ENCODE data around the gene OBP2B. TPM values are rescaled to one million over a fixed set of nuclear protein-coding genes. Genes with fewer than 3 reads are reported as not detected.

Gene OBP2B
- total and polyA plus RNA-seq, 2 experiments from 2014 or later: not detected

GRCh38 chr9:133199648-133200321 is 9.3 kb downstream of the OBP2B start:
- DNase-seq (ENCODE audit: low spot score) (peak; percentile 80), ATAC-seq (peak; percentile 97)
- H3K27me3 Mint-ChIP-seq (ENCODE audit: insufficient read depth, low read depth, poor library complexity): peaks cover 21% of the 10 kb centered on the region
- H3K27ac Mint-ChIP-seq: no peak overlapping the region
- no peaks in the 10 kb centered on the region for H3K36me3 Mint-ChIP-seq (ENCODE audit: low read depth)
- TF ChIP-seq, protein P1, sequence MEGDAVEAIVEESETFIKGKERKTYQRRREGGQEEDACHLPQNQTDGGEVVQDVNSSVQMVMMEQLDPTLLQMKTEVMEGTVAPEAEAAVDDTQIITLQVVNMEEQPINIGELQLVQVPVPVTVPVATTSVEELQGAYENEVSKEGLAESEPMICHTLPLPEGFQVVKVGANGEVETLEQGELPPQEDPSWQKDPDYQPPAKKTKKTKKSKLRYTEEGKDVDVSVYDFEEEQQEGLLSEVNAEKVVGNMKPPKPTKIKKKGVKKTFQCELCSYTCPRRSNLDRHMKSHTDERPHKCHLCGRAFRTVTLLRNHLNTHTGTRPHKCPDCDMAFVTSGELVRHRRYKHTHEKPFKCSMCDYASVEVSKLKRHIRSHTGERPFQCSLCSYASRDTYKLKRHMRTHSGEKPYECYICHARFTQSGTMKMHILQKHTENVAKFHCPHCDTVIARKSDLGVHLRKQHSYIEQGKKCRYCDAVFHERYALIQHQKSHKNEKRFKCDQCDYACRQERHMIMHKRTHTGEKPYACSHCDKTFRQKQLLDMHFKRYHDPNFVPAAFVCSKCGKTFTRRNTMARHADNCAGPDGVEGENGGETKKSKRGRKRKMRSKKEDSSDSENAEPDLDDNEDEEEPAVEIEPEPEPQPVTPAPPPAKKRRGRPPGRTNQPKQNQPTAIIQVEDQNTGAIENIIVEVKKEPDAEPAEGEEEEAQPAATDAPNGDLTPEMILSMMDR (conservative IDR thresholded peaks at IDR 0.05; ENCODE audit: low read depth in 2 of 2): peak; percentile 44 to 53
- TF ChIP-seq EZH2 (IDR thresholded peaks at IDR 0.05; ENCODE audit: low read depth, unreplicated experiment): no peak
- TF ChIP-seq ZNF462 (CRISPR knock-in tag; IDR thresholded peaks at IDR 0.05): no peak
- TF ChIP-seq POLR2AphosphoS5 (IDR thresholded peaks at IDR 0.05; ENCODE audit: low read depth): no peak
- TF ChIP-seq CREB1 (CRISPR knock-in tag; IDR thresholded peaks at IDR 0.05; ENCODE audit: low read depth): no peak
- TF ChIP-seq ZNF114 (CRISPR knock-in tag; IDR thresholded peaks at IDR 0.05): no peak
- TF ChIP-seq STAT1 (IDR thresholded peaks at IDR 0.05; ENCODE audit: unreplicated experiment): no peak
- no peak for TF ChIP-seq EZH2phosphoT487 (IDR thresholded peaks at IDR 0.05; ENCODE audit: unreplicated experiment)
- peaks cover 2% of the 10 kb centered on the region; the same call in 1 of the 3 replicates for H3K4me1 Mint-ChIP-seq
- no peak overlapping the region for H3K4me3 ChIP-seq
- H2AFZ ChIP-seq: peak overlapping the region; percentile 84
- peaks cover 18% of the 10 kb centered on the region; the same call in 1 of the 2 replicates for H3K27me3 ChIP-seq (ENCODE audit: insufficient read depth)
- H4K20me1 ChIP-seq (replicated peaks; ENCODE audit: insufficient read depth): no peaks in the 10 kb centered on the region
- no peak overlapping the region for H3K27ac ChIP-seq (ENCODE audit: low read depth)
- H3K4me3 Mint-ChIP-seq: no peak overlapping the region; the same call in 2 of the 3 replicates
- no peaks in the 10 kb centered on the region for H3F3A ChIP-seq (replicated peaks; ENCODE audit: low read depth)
- peaks cover 3% of the 10 kb centered on the region; the same call in 1 of the 2 replicates for H3K9me2 ChIP-seq (ENCODE audit: insufficient read depth)
- H3K79me2 ChIP-seq (replicated peaks; ENCODE audit: insufficient read depth): no peaks in the 10 kb centered on the region
- no peaks in the 10 kb centered on the region for H3K4me1 ChIP-seq (ENCODE audit: insufficient read depth)
- H3K36me3 ChIP-seq (ENCODE audit: insufficient read depth): no peaks in the 10 kb centered on the region
- H3K9me3 Mint-ChIP-seq: peaks cover 3% of the 10 kb centered on the region; the same call in 2 of the 3 replicates
- no peak overlapping the region; the same call in 1 of the 2 replicates for H3K4me2 ChIP-seq

Data from GM23338 (cell line).